Measurements from ENCODE around the gene S100A13. TPM values are rescaled to one million over a fixed set of nuclear protein-coding genes. Genes with fewer than 3 reads are reported as not detected.

The S100A13 gene
- total RNA-seq, 2 experiments from 2014 or later: 8.1 to 9.4 TPM

GRCh38 chr1:153619171-153619570 lies 8.1 kb downstream of the S100A13 start:
- ChIA-PET CTCF (interaction anchor here (0.6 to 8.0 kb wide), 11 partner anchors 10 to 129 kb away, joined by 3 to 88 read pairs (median 10); partner anchors contain the start of genes S100A1 and S100A13), POLR2A (interaction anchor here (0.7 to 1.8 kb wide), 4 partner anchors 21 to 98 kb away, joined by 3 to 4 read pairs (median 4); partner anchors contain the start of gene S100A6)
- H3K27me3 Mint-ChIP-seq: no peaks in the 10 kb centered on the region

GRCh38 chr1:153617663-153618062 lies 9.6 kb downstream of the S100A13 start:
- ATAC-seq (peak; percentile 96), DNase-seq (peak; percentile 87)
- intact Hi-C loops (cut with micrococcal nuclease): loop anchor here (2.0 kb wide), 1 partner anchor 107 kb away; no protein-coding TSS in a partner anchor
- TF ChIP-seq CTCF (IDR thresholded peaks at IDR 0.05): peak; percentile 73
- no peaks in the 10 kb centered on the region for H3K36me3 Mint-ChIP-seq (ENCODE audit: low read depth)
- no peak overlapping the region for H3K27ac Mint-ChIP-seq
- ChIA-PET POLR2A (interaction anchor here (1.3 to 1.8 kb wide), 3 partner anchors 9 to 82 kb away, joined by 3 to 4 read pairs (median 4); partner anchors contain the start of gene S100A6), CTCF (interaction anchor here (0.7 to 8.0 kb wide), 22 partner anchors 11 to 129 kb away, joined by 3 to 88 read pairs (median 6); partner anchors contain the start of genes CHTOP, S100A1, S100A13 and S100A5)
- H3K27me3 Mint-ChIP-seq: no peaks in the 10 kb centered on the region
- peaks cover 5% of the 10 kb centered on the region for H3K4me1 Mint-ChIP-seq (ENCODE audit: low read depth)
- H3K9me3 Mint-ChIP-seq: no peaks in the 10 kb centered on the region
- no peak overlapping the region for H3K4me3 Mint-ChIP-seq

More at GRCh38 chr1:153619171-153619570, 8.1 kb downstream of the S100A13 start:
- H3K4me3 Mint-ChIP-seq: no peak overlapping the region
- H3K9me3 Mint-ChIP-seq: no peaks in the 10 kb centered on the region
- no peak for TF ChIP-seq CTCF (IDR thresholded peaks at IDR 0.05)
- intact Hi-C loops (cut with micrococcal nuclease): no loop called here
- H3K36me3 Mint-ChIP-seq (ENCODE audit: low read depth): no peaks in the 10 kb centered on the region
- ATAC-seq (no peak), DNase-seq (no peak)
- no peak overlapping the region for H3K27ac Mint-ChIP-seq
- peaks cover 5% of the 10 kb centered on the region for H3K4me1 Mint-ChIP-seq (ENCODE audit: low read depth)

- Mint-ChIP-seq H3K4me1 (ENCODE audit: low read depth) (peaks cover 5% of the 10 kb centered on the region), H3K36me3 (ENCODE audit: low read depth) (no peaks in the 10 kb centered on the region), H3K27ac (no peak overlapping the region), H3K4me3 (no peak overlapping the region), H3K9me3 (no peaks in the 10 kb centered on the region), H3K27me3 (no peaks in the 10 kb centered on the region)
- POLR2A ChIA-PET: interaction anchor here (0.6 kb wide), 1 partner anchor 15 kb away, joined by 3 read pairs; no protein-coding TSS in a partner anchor
- no peak for DNase-seq
- no peak for TF ChIP-seq CTCF (IDR thresholded peaks at IDR 0.05)
- CTCF ChIA-PET: interaction anchor here (0.7 to 8.0 kb wide), 17 partner anchors 12 to 115 kb away, joined by 3 to 88 read pairs (median 7); partner anchors contain the start of genes CHTOP, S100A1, S100A13 and S100A6
- intact Hi-C loops (cut with micrococcal nuclease): loop anchor here (2.0 kb wide), 1 partner anchor 106 kb away; no protein-coding TSS in a partner anchor
- no peak for ATAC-seq
These were observed 10.4 kb downstream of the S100A13 start for GRCh38 chr1:153616917-153617311.

GRCh38 chr1:153616144-153616916 lies 11.0 kb downstream of the S100A13 start, which contains the start of gene S100A14:
TSS of gene S100A14 (minus strand) at chr1:153616325. CDS start at chr1:153615858, 467 bp downstream.
- Mint-ChIP-seq H3K36me3 (ENCODE audit: low read depth) (no peaks in the 10 kb centered on the region), H3K9me3 (no peaks in the 10 kb centered on the region), H3K27me3 (no peaks in the 10 kb centered on the region), H3K4me3 (no peak within 1 kb of the TSS), H3K27ac (no peak within 1 kb of the TSS), H3K4me1 (ENCODE audit: low read depth) (peaks cover 5% of the 10 kb centered on the region)
- POLR2A ChIA-PET: interaction anchor here (0.6 kb wide), 1 partner anchor 14 kb away, joined by 3 read pairs; no protein-coding TSS in a partner anchor
- ATAC-seq (no peak), DNase-seq (no peak)
- CTCF ChIA-PET: interaction anchor here (0.7 to 8.0 kb wide), 14 partner anchors 11 to 114 kb away, joined by 3 to 88 read pairs (median 6); partner anchors contain the start of genes CHTOP, S100A1 and S100A13
- no peak for TF ChIP-seq CTCF (IDR thresholded peaks at IDR 0.05)
- intact Hi-C loops (cut with micrococcal nuclease): loop anchor here (2.0 kb wide), 1 partner anchor 106 kb away; no protein-coding TSS in a partner anchor
